HepG2 (cell line): ENCODE data around the gene LYPD4. TPM values are rescaled to one million over a fixed set of nuclear protein-coding genes. Genes with fewer than 3 reads are reported as not detected.

ENCODE experiments used
- ASH2L ChIP-seq: fragments of 300-600, 200-600 bp; sonication (generic); IDR thresholded peaks from 2 replicates; pipeline ENCODE4 v1.7.0; 2017; ENCODE audit warnings: low read depth, mild to moderate bottlenecking, moderate library complexity, mixed read lengths, low read length; ENCODE audit not compliant: insufficient read length
- ATF4 ChIP-seq, 2 experiments: fragments of 450-650 bp in 1 of 2; sonication (generic) in 1 of 2; formaldehyde crosslinking; IDR thresholded peaks; 2 replicates each; pipeline versions ENCODE4 v1.5.0 to v1.8.0; 2020 to 2022; ENCODE audit warnings: mild to moderate bottlenecking in 1 of 2, missing genetic modification reagents in 1 of 2
- BORCS8-MEF2B ChIP-seq: sonication (generic); formaldehyde crosslinking; IDR thresholded peaks from 2 replicates; pipeline ENCODE4 v1.8.0; 2022; ENCODE audit warnings: mild to moderate bottlenecking, missing genetic modification reagents
- CTCF ChIP-seq: sonication (generic); formaldehyde crosslinking; IDR thresholded peaks from 2 replicates; pipeline ENCODE4 v1.5.0; 2020; ENCODE audit warnings: mild to moderate bottlenecking, missing genetic modification reagents, moderate library complexity
- DMTF1 ChIP-seq: sonication (generic); formaldehyde crosslinking; IDR thresholded peaks from 2 replicates; pipeline ENCODE4 v1.4.0; 2020; ENCODE audit warnings: mild to moderate bottlenecking, missing genetic modification reagents
- EED ChIP-seq: sonication (generic); formaldehyde crosslinking; IDR thresholded peaks from 2 replicates; pipeline ENCODE4 v1.5.0; 2020; ENCODE audit warnings: mild to moderate bottlenecking, missing genetic modification reagents
- NFIB ChIP-seq: sonication (generic); formaldehyde crosslinking; IDR thresholded peaks from 2 replicates; pipeline ENCODE4 v1.9.0; 2021; ENCODE audit warnings: missing genetic modification reagents, mild to moderate bottlenecking, borderline replicate concordance
- NPAS2 ChIP-seq: sonication (generic); formaldehyde crosslinking; IDR thresholded peaks from 2 replicates; pipeline ENCODE4 v1.8.0; 2022; ENCODE audit warnings: mild to moderate bottlenecking, missing genetic modification reagents, borderline replicate concordance
- ONECUT2 ChIP-seq: sonication (generic); formaldehyde crosslinking; IDR thresholded peaks from 2 replicates; pipeline ENCODE4 v1.4.0; 2020; ENCODE audit warnings: missing genetic modification reagents
- RFXANK ChIP-seq: IDR thresholded peaks from 2 replicates; pipeline ENCODE4 v1.6.1; 2016
- SOX5 ChIP-seq: IDR thresholded peaks from 2 replicates; pipeline ENCODE4 v1.6.1; 2016; ENCODE audit warnings: borderline replicate concordance
- ZNF101 ChIP-seq: sonication (generic); formaldehyde crosslinking; IDR thresholded peaks from 2 replicates; pipeline ENCODE4 v1.4.0; 2020; ENCODE audit warnings: mild to moderate bottlenecking, low read depth, missing genetic modification reagents, borderline replicate concordance
- ZNF318 ChIP-seq: sonication (generic); formaldehyde crosslinking; IDR thresholded peaks from 2 replicates; pipeline ENCODE4 v1.4.0; 2020; ENCODE audit warnings: mild to moderate bottlenecking, missing genetic modification reagents
- ZNF546 ChIP-seq: sonication (generic); formaldehyde crosslinking; conservative IDR thresholded peaks from 2 replicates; pipeline ENCODE4 v1.8.1; 2023; ENCODE audit warnings: mild to moderate bottlenecking, missing genetic modification reagents
- polyA plus RNA-seq, 8 experiments: library from polyadenylated mRNA; depleted of rRNA in 3 of 8; stranded (reverse) in 7 of 8; unstranded in 1 of 8; fragments of >200 nt; fragmentation: Illumina TruSeq in 4 of 8; extraction: Trizol in 4 of 8; gene quantifications; 2 replicates each; pipeline versions ENCODE4 v1.2.1 to v1.2.3, GENCODE V29; 2011 to 2016; ENCODE audit warnings: low read depth in 4 of 8, missing spikeins in 1 of 8, mixed read lengths in 1 of 8; ENCODE audit not compliant: insufficient read depth in 1 of 8
- total RNA-seq, 5 experiments: library from RNA; depleted of rRNA; stranded (reverse); fragments of >200 nt; fragmentation: Illumina TruSeq; extraction: Trizol; gene quantifications; 2 replicates each; pipeline ENCODE4 v1.2.3, GENCODE V29; 2016; ENCODE audit warnings: low read depth in 1 of 5

The LYPD4 gene
- total and polyA plus RNA-seq, 2 of the 13 experiments (the other 11 are each of a cell fraction or from before 2014, with no cell fraction given): not detected

- TF ChIP-seq ZNF318: 0 out of 2 replicates have a peak, but pooled peaks have one; percentile 43
- no peak for TF ChIP-seq DMTF1 (CRISPR knock-in tag)
- no peak for TF ChIP-seq ZNF101 (CRISPR knock-in tag)
- peak; percentile 91 for TF ChIP-seq ASH2L
- TF ChIP-seq ONECUT2: no peak
- TF ChIP-seq ATF4 (CRISPR knock-in tag; IDR thresholded peaks at IDR 0.05): peak in 1 of 2 experiments; percentile 66; a peak in 1 of 4 replicates
- peak; percentile 45; the same call in 1 of the 2 replicates for TF ChIP-seq EED (CRISPR knock-in tag)
- TF ChIP-seq BORCS8-MEF2B (CRISPR knock-in tag): peak; percentile 84
- no peak for TF ChIP-seq NPAS2 (CRISPR knock-in tag)
- no peak for TF ChIP-seq RFXANK
- no peak for TF ChIP-seq NFIB (CRISPR knock-in tag)
- peak; percentile 82 for TF ChIP-seq CTCF (CRISPR knock-in tag)
- peak; percentile 84 for TF ChIP-seq ZNF546
- TF ChIP-seq SOX5 (CRISPR knock-in tag): peak; percentile 12; the same call in 1 of the 2 replicates
These were observed 15.3 kb upstream of the LYPD4 start, which contains the start of gene RPS19 (continued) for GRCh38 chr19:41859618-41860418.
